HEK293 (cell line): ENCODE results near the gene PLEKHG1.

Experiments used
- CTCF ChIP-seq: fragments of 450-650 bp; formaldehyde crosslinking; IDR thresholded peaks from 2 replicates; pipeline ENCODE4 v1.5.1; 2016; ENCODE audit warnings: missing biosample characterization, missing genetic modification characterization
- TF ChIP-seq, protein P1 (sequence below): fragments of 450-650 bp; formaldehyde crosslinking; IDR thresholded peaks from 2 replicates; pipeline ENCODE4 v1.5.1; 2016; ENCODE audit warnings: missing biosample characterization, missing genetic modification characterization, low read depth

- TF ChIP-seq, protein P1, sequence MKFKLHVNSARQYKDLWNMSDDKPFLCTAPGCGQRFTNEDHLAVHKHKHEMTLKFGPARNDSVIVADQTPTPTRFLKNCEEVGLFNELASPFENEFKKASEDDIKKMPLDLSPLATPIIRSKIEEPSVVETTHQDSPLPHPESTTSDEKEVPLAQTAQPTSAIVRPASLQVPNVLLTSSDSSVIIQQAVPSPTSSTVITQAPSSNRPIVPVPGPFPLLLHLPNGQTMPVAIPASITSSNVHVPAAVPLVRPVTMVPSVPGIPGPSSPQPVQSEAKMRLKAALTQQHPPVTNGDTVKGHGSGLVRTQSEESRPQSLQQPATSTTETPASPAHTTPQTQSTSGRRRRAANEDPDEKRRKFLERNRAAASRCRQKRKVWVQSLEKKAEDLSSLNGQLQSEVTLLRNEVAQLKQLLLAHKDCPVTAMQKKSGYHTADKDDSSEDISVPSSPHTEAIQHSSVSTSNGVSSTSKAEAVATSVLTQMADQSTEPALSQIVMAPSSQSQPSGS (tag by site-specific recombination), result no peak
- no peak for TF ChIP-seq CTCF (tag by site-specific recombination)
Observed at GRCh38 chr6:150635906-150636514, 36.3 kb downstream of the PLEKHG1 start.
